Activated CD8-positive, alpha-beta memory T cell treated with anti-CD3 and anti-CD28 coated beads for 1 hour (primary cell): ENCODE data around the gene CRIP3.
A peak's percentile ranks its signal among the peaks of the same experiment; 100 is the strongest.
"Not testable (repeated sequence)": the region's sequence is repeated elsewhere in the genome, so short reads cannot be mapped to it uniquely, and the experiment has no call there.

Experiments used
- DNase-seq, 2 donors: peaks; one replicate each; pipeline ENCODE4 v3.0.0-alpha.2; 2020; ENCODE audit warnings: low read depth in 1 of 2; ENCODE audit errors: extremely low read depth in 1 of 2

CRIP3 gene, protein sequence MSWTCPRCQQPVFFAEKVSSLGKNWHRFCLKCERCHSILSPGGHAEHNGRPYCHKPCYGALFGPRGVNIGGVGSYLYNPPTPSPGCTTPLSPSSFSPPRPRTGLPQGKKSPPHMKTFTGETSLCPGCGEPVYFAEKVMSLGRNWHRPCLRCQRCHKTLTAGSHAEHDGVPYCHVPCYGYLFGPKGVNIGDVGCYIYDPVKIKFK

DNA sequence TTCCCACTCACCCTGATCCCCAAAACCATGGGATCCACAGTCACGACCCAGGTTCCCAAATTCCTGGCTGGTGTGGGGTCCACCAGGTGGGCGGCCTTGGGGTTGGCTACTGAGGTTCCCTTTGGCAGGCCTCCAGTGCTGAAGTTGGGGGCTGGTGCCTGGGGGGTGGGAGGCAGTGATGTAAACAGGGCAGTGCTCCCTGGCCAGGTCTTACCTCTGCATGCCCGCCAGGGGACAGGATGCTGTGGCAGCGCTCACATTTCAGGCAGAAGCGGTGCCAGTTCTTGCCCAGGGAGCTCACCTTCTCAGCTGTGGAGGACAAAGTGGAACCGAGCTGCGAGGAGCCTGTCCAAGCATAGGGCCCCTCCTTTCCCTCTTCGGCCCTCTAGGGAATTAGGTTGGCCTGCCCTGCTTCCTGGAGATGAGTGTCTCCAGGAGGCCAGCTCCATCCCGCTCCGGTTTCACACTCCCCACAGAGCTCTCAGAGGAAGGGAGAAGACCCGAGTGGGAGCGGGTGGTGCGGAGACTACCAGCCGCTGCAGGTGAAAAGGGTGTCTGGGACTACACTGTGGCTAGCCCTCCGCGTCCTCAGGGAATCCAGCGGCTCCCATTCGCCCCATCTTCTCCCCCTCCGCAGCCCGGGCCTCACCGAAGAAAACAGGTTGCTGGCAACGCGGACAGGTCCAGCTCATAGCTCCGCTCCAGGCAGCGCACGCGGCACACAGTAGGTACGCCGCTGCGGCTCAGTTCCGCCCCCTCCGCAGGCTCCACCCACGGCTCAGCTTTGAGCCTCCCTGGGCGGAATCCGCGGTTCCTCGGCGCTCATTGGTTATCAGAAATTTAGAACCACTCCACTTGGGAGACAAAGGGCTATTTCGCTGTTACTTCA is at the start of gene CRIP3:
Gene CRIP3 (minus strand): TSS at position 726 of the 889 bp plus-strand sequence. CDS start 34 bp downstream, at position 692.
- peak in 1 of 2 donors; percentile 37 for DNase-seq

DNA sequence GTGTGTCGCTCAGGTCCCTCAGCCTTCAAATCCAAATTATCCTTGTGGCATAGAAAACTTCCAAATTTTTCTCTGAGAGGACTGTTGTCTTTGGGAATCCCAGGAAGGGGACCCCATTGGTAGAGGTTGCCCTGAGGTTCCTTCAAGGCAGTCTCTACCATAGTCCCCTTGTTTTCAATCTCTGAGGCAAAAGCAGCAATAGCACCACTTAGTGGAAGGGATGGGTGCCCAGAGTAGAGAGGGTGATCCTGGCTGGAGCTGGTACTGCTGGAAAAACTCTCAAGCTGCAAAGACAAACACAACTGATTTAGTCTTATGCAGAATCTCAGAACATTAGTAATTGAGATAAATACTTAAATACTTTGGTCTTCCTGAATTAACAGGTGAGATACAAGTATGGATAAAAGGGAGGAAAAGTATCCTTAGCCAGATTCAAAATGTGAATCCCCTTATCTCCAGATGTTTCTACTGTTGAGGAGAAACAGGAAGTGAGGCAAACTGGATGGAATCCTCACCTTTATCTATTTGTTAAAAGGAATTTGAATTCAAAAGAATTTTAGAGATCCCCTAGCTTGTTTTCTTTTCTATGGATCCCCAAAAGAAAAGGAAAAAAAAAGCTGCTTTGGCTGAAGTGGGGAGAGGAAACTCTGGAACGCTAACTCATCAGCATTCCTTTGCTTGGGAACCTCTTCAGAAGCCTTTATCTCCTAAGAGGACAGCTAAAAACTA is 47.4 kb upstream of the CRIP3 start:
- no peak for DNase-seq

DNA sequence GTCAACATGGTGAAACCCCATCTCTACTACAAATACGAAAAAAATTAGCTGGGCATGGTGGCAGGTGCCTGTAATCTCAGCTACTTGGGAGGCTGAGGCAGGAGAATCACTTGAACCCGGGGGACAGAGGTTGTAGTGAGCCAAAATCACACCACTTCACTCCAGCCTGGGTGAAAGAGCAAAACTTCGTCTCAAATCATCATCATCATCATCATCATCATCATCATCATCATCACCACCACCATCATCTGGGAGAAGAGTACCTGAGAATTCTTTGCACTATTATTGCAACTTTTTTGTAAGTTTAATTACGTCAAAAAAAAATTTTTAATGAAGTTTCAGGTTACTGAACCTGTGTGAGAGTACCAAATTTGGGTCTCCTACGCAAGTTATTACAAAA is 43.3 kb upstream of the CRIP3 start:
- DNase-seq: not testable (repeated sequence)

DNA sequence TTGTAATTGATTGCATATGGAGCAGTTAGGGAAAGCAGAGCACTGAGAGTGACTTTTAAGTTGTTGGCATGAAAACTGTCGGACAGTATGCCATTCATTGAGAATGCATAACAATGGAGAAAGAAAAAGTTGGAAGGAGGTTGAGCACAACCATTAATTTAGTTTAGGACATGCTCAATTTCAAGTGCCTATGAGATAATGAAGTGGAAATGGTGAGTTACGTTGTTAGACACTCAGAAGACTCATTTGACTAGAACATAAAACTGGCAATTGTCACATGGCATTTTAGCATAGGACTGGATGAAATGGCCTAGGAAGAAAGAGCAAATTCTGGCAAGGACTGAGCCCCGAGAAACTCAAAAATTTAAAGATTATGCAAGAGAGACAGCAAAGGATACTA is 38.8 kb upstream of the CRIP3 start:
- DNase-seq: no peak

DNA sequence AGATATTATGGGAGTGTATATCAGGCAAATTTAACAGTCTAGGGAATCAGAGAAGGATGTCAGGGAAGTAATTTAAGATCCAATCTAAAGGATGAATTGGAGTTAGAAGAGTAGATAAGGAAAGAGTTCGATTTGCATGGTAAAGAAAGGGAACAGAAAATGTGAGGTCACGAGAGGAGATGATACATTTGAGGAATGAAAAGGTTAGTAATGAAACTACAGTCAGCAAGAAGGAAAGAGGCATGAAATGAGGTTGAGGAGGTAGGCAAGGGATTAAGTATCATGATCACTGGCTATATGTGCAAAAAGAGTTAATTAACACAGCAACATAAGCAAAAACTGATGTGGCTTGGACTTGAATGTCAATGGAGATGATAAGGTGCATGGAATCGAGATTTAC is 38.4 kb upstream of the CRIP3 start:
- no peak for DNase-seq

DNA sequence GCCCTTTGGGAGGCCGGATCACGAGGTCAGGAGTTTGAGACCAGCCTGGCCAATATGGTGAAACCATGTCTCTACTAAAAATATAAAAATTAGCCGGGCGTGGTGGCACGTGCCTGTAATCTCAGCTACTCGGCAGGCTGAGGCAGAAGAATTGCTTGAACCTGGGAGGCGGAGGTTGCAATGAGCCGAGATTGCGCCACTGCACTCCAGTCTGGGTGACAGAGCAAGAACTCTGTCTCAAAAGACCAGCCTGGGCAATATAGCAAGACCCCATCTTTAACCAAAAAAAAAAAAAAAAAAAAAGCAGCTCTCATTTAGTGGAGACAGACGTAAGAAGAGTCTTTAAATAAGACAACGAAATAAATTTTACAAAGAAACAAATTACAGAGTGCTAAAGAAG is 37.6 kb upstream of the CRIP3 start:
- not testable (repeated sequence) for DNase-seq

DNA sequence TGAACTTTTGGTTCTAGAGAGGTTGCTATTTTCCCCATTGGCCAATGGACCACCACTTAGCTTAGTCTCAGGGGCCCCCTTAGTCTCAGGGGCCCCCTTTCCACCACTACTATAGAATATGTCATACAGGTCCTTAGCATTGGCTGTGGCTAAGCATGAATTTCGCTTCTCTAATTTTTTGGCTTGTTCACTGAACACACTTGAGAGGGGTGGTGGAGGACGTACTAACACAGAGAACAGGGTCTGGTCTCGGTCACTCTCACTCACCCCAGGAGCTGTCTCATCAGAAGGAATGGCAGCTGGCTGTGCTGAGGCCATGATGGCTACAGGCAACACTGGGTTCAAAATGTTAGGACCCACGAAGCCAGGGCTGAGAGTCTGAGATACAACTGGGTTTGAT is 30.5 kb upstream of the CRIP3 start:
- no peak for DNase-seq

DNA sequence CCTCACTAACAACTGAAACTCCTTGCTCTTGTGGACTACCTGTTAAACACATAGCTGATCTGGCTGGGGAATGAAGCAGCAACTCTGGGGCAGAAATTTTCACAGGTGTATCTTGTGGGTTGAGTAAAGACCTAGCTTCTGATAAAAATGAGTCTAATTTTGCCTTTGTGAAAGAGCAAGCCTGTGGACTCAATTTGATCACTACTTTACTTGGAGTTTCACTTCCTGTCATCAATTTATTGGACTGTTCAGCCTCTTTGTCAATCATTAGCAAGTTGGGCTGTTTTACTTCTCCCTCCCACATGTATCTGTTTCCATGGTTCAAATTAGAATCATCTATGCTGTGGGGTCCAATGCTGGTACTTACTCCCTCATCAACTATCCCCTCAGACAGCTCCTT is 29.6 kb upstream of the CRIP3 start:
- no peak for DNase-seq

DNA sequence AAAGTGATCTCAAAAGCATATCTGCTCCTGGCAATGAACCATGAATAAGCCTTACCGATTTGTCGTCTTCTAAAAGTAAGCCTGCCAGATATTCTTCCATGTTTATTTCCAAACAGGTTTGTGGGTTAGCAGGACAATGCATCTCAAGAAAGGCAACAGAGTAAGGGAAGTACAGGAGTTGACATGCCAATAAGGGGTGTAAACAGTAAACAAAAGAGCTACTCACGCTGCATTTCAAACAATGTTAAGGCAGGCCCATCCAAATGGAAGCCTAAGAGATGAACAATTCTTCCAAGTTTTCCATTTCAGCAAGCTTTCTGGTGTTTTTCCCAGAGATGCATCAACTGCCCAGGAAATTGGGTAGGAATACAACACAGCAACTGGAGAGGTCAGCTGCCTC is 27.8 kb upstream of the CRIP3 start:
- no peak for DNase-seq

DNA sequence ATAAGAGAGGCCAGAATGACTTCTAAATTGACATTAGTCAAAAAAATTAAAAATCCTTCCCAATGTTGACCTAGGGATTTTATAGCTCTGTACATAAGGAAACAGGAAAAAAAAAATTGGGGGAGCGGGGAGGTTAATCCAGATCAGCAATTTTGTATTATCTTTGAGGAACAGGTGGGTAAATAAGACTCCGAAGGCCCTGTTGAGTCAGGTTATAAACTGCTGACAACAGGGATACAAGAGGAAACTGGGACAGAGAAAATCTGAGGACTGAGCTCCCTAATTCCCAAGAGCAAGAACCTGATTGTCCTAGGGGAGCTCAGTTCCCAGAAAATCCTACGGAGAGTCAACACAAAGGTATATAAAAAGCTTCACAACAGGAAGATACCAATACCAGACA is 26.8 kb upstream of the CRIP3 start:
- DNase-seq: no peak

DNA sequence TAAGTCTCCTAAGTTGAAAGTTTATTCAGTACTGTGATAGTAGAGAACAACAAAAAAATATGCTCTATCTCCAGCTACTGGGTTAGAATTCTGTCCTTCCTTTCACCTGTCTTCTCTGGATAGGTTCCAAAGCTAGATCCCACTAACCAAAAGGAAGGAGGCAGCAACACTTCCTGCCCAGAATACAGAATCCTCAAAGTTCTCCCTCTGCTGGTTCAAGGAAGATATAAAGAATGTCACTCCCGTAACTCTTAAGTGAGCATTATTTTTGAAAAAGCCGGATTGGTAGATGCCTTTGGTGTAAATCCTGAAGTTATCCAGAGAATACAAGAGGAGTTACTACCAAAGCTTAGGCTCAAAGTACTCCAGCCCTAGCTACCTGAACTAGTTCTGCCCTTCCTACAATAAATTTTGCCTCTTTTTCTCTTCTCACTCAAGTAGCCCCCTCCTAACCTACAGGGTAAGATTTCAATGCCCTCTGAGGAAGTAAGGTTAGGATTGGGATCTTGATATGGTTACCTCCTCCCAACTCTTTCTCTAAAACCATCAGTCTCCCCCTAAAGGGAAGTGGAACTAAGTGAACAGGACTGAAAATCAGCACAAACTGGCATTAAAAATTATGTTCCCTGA is 26.0 kb upstream of the CRIP3 start:
- no peak for DNase-seq

DNA sequence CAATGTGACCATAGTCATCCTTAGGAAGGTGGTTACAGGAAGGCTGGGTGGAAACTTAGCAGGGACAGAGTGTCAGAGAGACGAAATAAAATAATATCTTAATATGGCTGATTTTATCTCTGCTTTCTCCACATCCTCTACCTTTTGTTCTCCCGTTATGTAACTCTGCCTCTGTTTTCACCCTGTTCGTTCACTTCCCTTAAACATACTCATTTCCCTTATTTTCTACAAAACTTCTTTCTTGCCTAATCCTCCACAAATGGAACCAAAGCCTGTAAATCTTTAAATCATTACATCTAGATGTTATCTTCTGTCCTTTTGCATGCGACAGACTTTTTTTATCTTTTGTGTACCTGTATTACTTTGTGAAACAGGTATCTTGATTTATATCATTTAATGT is 23.3 kb upstream of the CRIP3 start:
- DNase-seq: no peak

DNA sequence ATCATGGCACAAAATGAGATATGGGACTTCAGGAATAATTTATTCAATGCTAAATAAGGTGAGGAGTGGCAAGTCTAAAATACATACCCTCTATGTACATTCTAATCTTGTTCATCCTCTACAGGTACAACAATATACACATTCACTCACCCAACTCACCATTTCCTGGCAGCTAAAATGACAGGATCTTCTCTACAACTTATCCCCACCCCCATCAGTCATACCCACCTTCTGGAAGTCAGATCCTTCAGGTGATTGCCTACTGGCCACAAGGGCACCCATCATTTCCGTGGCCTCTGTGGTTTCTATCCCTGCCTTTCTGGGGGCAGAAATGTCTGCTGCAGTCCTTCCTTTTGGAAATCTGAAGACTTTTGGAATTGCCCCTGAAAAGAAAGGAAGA is 22.8 kb upstream of the CRIP3 start:
- no peak for DNase-seq

DNA sequence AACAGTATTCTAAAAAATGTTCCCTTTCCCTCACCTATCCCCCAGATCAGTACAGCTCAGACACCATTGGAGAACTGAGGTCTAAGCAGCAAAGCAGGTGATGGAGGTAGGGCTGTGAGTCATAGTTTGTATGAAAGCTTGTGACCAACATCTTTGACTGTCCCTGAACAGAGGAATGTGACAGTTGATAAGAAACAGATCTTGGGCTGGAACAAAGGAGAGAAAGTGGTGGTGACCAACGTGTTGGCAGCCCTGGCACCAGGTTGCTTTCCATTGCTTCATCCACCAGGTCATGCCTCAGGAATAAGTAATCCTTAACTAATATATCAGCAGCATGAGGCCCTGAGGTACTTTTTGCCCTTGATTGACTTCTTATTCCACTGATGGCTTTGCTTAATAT is 19.9 kb upstream of the CRIP3 start:
- DNase-seq: no peak

DNA sequence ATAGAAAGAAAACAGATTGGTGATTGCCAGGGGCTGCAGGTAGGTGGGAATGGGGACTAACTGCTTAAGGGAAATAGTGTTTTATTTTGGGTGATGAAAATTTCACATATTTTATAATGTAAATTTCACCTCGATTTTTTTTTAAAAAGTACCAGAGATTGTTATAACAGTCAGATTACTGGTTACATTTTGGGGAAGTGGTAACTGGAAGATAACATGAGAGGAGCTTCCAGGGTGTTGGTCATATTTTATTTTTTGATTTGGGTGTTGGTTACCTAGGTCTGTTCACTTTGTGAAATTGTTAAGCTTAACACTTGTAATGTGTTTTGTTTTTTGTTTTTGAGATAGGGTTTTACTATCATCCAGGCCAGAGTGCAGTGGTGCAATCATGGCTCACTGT is 17.2 kb upstream of the CRIP3 start:
- DNase-seq: no peak

DNA sequence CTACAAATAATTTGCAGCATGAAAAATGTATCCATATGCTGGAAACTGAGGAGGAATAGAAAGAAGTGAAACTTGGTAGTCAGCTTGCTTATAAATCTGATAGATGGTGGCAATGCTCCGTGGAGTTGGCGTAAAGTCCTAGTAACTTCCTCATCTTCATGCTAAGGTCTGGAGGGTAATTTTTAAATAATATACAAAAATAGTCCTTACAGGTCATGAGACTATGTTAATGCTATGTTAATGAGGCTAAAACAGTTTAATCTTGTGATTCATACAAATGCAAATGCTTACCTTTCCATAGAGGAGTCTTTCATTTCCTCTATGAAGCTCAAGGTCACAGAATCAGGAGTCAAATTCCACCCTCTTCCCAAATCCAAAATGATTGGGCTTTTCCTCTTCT is 9.4 kb upstream of the CRIP3 start:
- no peak for DNase-seq

DNA sequence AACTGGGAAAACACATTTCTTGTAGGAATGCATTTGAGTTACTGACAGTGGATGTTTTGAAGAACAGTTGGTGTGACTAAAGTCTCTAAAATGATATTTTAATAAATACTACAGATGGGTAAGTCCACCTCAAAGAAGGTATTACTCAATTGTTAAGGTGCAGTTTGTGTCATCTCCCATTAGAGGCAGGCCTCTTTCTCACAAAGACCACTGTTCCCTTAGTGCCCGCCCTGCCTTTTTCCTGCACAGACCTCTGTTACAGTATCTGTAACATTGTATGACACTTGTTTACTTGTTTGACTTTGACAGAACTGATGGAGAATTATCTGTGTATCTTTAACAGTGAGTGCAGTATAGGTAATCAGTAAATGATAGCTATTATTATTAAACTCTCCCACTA is 5.2 kb upstream of the CRIP3 start:
- DNase-seq: no peak

DNA sequence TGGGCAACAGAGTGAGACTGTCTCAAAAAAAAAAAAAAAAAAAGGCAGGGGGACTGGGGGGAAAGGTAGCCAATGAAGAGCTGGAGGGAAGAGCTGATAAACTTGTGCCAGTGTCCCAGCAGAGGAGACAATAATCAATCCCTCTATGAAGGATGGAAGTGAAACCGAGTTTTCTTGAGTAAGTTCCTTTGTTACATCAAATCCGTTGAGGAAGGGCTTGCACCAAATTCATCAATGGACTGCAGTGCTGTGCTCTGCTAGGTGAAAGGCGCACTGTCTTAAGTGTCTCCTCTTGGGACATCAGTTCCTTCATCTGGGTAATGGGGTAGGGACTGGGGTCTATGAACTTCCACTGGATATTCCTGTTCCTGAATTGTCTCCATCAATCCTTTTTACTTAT is 3.0 kb upstream of the CRIP3 start:
- DNase-seq: no peak

DNA sequence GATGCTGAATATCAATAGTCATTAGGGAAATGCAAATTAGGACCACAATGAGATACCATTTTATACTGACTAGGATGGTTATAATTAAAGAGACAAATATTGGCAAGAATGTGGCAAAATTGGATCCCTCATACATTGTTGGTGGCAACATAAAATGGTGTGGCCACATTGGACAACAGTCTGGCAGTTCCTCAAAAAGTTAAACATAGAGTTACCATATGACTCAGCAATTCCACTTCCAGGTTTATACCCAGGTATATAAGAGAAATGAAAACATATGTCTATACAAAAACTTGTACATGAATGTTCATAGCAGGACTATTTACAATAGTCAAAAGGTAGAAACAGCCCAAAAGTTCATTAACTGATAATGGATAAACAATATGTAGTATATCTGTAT is 2.0 kb upstream of the CRIP3 start:
- DNase-seq: no peak

DNA sequence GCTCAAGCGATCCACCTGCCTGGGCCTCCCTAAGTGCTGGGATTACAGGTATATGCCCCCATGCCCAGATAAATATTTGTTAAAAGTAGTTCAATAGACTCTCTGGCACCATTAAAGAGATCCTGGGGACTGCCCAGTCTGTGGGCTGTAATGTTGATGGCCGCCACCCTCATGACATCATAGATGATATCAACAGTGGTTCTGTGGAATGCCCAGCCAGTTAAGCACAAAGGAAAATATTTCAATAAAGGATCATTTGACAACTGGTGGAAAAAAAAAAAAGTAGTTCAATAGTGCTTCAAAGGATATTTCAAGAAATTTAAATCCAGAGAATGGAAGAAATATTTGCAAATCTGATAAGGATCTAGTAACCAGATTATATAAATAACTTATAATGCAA is 1.5 kb upstream of the CRIP3 start:
- DNase-seq: no peak

DNA sequence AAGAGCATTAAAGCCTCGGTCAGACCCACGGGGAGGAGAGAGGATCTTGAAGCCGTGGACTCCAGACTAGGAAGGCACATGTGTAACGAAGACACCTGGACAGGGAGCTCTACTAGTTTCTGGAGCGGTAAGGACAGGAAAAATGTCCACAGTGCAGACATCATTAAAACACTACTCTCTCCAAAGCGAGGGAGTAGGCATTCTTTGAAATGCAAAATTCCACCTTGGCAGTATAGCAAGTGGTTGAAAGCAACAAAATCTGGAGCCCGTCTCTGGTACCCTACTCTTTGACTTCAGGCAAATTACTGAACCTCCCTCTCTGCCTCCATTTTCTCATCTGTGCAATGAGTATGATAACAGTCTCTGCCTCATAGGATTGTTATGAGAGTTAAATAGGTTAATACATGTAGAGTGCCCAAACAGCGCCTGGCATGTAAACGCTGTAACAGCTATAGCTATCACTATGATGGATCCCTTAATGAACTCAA is 408 bp upstream of the CRIP3 start:
- DNase-seq: no peak
